HepG2 (cell line): ENCODE data around the gene P3H4. TPM values are rescaled to one million over a fixed set of nuclear protein-coding genes. Genes with fewer than 3 reads are reported as not detected.
A peak's percentile ranks its signal among the peaks of the same experiment; 100 is the strongest.

Source experiments
- AGO2 ChIP-seq: fragments of 200-400 bp; formaldehyde crosslinking; optimal IDR thresholded peaks from 2 replicates; pipeline ENCODE3; 2017; ENCODE audit warnings: mild to moderate bottlenecking, low read depth, low read length, moderate library complexity
- CREBL2 ChIP-seq: sonication (generic); formaldehyde crosslinking; IDR thresholded peaks from 2 replicates; pipeline ENCODE4 v1.8.1; 2023; ENCODE audit warnings: missing genetic modification reagents, mild to moderate bottlenecking, borderline replicate concordance
- EHMT2 ChIP-seq: fragments of 200-600 bp; sonication (generic); IDR thresholded peaks from 2 replicates; pipeline ENCODE4 v1.7.0; 2017; ENCODE audit warnings: antibody characterized with exemption, low read depth, low read length, borderline replicate concordance
- KLF15 ChIP-seq: sonication (generic); formaldehyde crosslinking; IDR thresholded peaks from 2 replicates; pipeline ENCODE4 v1.8.1; 2023; ENCODE audit warnings: borderline replicate concordance, mild to moderate bottlenecking, inconsistent platforms, missing genetic modification reagents, mixed read lengths
- NFIB ChIP-seq: sonication (generic); formaldehyde crosslinking; IDR thresholded peaks from 2 replicates; pipeline ENCODE4 v1.9.0; 2021; ENCODE audit warnings: missing genetic modification reagents, mild to moderate bottlenecking, borderline replicate concordance
- PHF5A ChIP-seq: IDR thresholded peaks from one replicate; pipeline ENCODE4 v1.6.1; 2018; ENCODE audit warnings: low read depth, missing genetic modification reagents; ENCODE audit not compliant: unreplicated experiment
- RFX5 ChIP-seq: IDR thresholded peaks from 2 replicates; pipeline ENCODE4 v1.6.1; 2011; ENCODE audit warnings: low read depth, low read length, improper control_type of control experiment
- SRSF4 ChIP-seq: fragments of 200-400 bp; formaldehyde crosslinking; IDR thresholded peaks from one replicate; pipeline ENCODE4 v1.6.1; 2018; ENCODE audit warnings: mild to moderate bottlenecking, low read depth, low read length, moderate library complexity; ENCODE audit not compliant: poor library complexity, severe bottlenecking
- ZFP36L1 ChIP-seq: sonication (generic); formaldehyde crosslinking; IDR thresholded peaks from 2 replicates; pipeline ENCODE4 v1.8.0; 2022; ENCODE audit warnings: mild to moderate bottlenecking, missing genetic modification reagents, moderate library complexity
- ZFP37 ChIP-seq: sonication (generic); formaldehyde crosslinking; IDR thresholded peaks from 2 replicates; pipeline ENCODE4 v1.4.0; 2020; ENCODE audit warnings: missing genetic modification reagents, borderline replicate concordance
- ZNF589 ChIP-seq: sonication (generic); formaldehyde crosslinking; conservative IDR thresholded peaks from 2 replicates; pipeline ENCODE4 v1.8.0; 2022; ENCODE audit warnings: mild to moderate bottlenecking, moderate library complexity, missing genetic modification reagents
- ZNF678 ChIP-seq: sonication (generic); formaldehyde crosslinking; IDR thresholded peaks from 2 replicates; pipeline ENCODE4 v1.4.0; 2020; ENCODE audit warnings: mild to moderate bottlenecking, missing genetic modification reagents
- ZNF740 ChIP-seq: sonication (generic); formaldehyde crosslinking; IDR thresholded peaks from 2 replicates; pipeline ENCODE4 v1.4.0; 2020; ENCODE audit warnings: missing genetic modification reagents
- ZSCAN22 ChIP-seq: sonication (generic); formaldehyde crosslinking; IDR thresholded peaks from 2 replicates; pipeline ENCODE4 v1.4.0; 2020; ENCODE audit warnings: mild to moderate bottlenecking, missing genetic modification reagents
- polyA plus RNA-seq, 8 experiments: library from polyadenylated mRNA; depleted of rRNA in 3 of 8; stranded (reverse) in 7 of 8; unstranded in 1 of 8; fragments of >200 nt; fragmentation: Illumina TruSeq in 4 of 8; extraction: Trizol in 4 of 8; gene quantifications; 2 replicates each; pipeline versions ENCODE4 v1.2.1 to v1.2.3, GENCODE V29; 2011 to 2016; ENCODE audit warnings: low read depth in 4 of 8, missing spikeins in 1 of 8, mixed read lengths in 1 of 8; ENCODE audit not compliant: insufficient read depth in 1 of 8
- total RNA-seq, 5 experiments: library from RNA; depleted of rRNA; stranded (reverse); fragments of >200 nt; fragmentation: Illumina TruSeq; extraction: Trizol; gene quantifications; 2 replicates each; pipeline ENCODE4 v1.2.3, GENCODE V29; 2016; ENCODE audit warnings: low read depth in 1 of 5
- TF ChIP-seq, protein P1 (sequence below): sonication (generic); formaldehyde crosslinking; IDR thresholded peaks from 2 replicates; pipeline ENCODE4 v1.4.0; 2020; ENCODE audit warnings: missing genetic modification reagents, mild to moderate bottlenecking, borderline replicate concordance
- TF ChIP-seq, protein P2 (sequence below): sonication (generic); formaldehyde crosslinking; IDR thresholded peaks from 2 replicates; pipeline ENCODE4 v1.4.0; 2020; ENCODE audit warnings: missing genetic modification reagents
- TF ChIP-seq, protein P3 (sequence below): sonication (generic); formaldehyde crosslinking; conservative IDR thresholded peaks from 2 replicates; pipeline ENCODE4 v1.4.0; 2020; ENCODE audit warnings: missing genetic modification reagents
- TF ChIP-seq, protein P4 (sequence below): sonication (generic); formaldehyde crosslinking; IDR thresholded peaks from 2 replicates; pipeline ENCODE4 v1.4.0; 2020; ENCODE audit warnings: missing genetic modification reagents, borderline replicate concordance

Gene P3H4
- total and polyA plus RNA-seq, 2 of the 13 experiments (the other 11 are each of a cell fraction or from before 2014, with no cell fraction given), result 37.1 to 50.6 TPM

GRCh38 chr17:41786227-41787020 lies 25.3 kb downstream of the P3H4 start, which contains the start of gene JUP (continued):
- TF ChIP-seq CREBL2 (no peak; the same call in 1 of the 2 replicates), ZNF678 (no peak), PHF5A (CRISPR knock-in tag) (no peak), ZNF589 (0 out of 2 replicates have a peak, but pooled peaks have one; percentile 37), AGO2 (peak; percentile 84), ZFP36L1 (CRISPR knock-in tag) (no peak), KLF15 (CRISPR knock-in tag) (peak; percentile 74), NFIB (CRISPR knock-in tag) (no peak), EHMT2 (no peak), ZSCAN22 (CRISPR knock-in tag) (no peak), ZFP37 (peak; percentile 53; the same call in 1 of the 2 replicates), ZNF740 (CRISPR knock-in tag) (no peak), RFX5 (no peak; the same call in 1 of the 2 replicates), SRSF4 (no peak)
- TF ChIP-seq, protein P1, sequence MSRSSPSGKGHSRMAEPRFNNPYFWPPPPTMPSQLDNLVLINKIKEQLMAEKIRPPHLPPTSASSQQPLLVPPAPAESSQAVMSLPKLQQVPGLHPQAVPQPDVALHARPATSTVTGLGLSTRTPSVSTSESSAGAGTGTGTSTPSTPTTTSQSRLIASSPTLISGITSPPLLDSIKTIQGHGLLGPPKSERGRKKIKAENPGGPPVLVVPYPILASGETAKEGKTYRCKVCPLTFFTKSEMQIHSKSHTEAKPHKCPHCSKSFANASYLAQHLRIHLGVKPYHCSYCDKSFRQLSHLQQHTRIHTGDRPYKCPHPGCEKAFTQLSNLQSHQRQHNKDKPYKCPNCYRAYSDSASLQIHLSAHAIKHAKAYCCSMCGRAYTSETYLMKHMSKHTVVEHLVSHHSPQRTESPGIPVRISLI (CRISPR knock-in tag), result no peak
- TF ChIP-seq, protein P2, sequence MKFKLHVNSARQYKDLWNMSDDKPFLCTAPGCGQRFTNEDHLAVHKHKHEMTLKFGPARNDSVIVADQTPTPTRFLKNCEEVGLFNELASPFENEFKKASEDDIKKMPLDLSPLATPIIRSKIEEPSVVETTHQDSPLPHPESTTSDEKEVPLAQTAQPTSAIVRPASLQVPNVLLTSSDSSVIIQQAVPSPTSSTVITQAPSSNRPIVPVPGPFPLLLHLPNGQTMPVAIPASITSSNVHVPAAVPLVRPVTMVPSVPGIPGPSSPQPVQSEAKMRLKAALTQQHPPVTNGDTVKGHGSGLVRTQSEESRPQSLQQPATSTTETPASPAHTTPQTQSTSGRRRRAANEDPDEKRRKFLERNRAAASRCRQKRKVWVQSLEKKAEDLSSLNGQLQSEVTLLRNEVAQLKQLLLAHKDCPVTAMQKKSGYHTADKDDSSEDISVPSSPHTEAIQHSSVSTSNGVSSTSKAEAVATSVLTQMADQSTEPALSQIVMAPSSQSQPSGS, result no peak; the same call in 1 of the 2 replicates
- TF ChIP-seq, protein P3, sequence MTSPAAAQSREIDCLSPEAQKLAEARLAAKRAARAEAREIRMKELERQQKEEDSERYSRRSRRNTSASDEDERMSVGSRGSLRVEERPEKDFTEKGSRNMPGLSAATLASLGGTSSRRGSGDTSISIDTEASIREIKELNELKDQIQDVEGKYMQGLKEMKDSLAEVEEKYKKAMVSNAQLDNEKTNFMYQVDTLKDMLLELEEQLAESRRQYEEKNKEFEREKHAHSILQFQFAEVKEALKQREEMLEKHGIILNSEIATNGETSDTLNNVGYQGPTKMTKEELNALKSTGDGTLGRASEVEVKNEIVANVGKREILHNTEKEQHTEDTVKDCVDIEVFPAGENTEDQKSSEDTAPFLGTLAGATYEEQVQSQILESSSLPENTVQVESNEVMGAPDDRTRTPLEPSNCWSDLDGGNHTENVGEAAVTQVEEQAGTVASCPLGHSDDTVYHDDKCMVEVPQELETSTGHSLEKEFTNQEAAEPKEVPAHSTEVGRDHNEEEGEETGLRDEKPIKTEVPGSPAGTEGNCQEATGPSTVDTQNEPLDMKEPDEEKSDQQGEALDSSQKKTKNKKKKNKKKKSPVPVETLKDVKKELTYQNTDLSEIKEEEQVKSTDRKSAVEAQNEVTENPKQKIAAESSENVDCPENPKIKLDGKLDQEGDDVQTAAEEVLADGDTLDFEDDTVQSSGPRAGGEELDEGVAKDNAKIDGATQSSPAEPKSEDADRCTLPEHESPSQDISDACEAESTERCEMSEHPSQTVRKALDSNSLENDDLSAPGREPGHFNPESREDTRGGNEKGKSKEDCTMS (CRISPR knock-in tag), result no peak
- TF ChIP-seq, protein P4, sequence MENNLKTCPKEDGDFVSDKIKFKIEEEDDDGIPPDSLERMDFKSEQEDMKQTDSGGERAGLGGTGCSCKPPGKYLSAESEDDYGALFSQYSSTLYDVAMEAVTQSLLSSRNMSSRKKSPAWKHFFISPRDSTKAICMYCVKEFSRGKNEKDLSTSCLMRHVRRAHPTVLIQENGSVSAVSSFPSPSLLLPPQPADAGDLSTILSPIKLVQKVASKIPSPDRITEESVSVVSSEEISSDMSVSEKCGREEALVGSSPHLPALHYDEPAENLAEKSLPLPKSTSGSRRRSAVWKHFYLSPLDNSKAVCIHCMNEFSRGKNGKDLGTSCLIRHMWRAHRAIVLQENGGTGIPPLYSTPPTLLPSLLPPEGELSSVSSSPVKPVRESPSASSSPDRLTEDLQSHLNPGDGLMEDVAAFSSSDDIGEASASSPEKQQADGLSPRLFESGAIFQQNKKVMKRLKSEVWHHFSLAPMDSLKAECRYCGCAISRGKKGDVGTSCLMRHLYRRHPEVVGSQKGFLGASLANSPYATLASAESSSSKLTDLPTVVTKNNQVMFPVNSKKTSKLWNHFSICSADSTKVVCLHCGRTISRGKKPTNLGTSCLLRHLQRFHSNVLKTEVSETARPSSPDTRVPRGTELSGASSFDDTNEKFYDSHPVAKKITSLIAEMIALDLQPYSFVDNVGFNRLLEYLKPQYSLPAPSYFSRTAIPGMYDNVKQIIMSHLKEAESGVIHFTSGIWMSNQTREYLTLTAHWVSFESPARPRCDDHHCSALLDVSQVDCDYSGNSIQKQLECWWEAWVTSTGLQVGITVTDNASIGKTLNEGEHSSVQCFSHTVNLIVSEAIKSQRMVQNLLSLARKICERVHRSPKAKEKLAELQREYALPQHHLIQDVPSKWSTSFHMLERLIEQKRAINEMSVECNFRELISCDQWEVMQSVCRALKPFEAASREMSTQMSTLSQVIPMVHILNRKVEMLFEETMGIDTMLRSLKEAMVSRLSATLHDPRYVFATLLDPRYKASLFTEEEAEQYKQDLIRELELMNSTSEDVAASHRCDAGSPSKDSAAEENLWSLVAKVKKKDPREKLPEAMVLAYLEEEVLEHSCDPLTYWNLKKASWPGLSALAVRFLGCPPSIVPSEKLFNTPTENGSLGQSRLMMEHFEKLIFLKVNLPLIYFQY, result peak; percentile 91; the same call in 1 of the 2 replicates
